ENCODE results near the gene TNIK.

DNA sequence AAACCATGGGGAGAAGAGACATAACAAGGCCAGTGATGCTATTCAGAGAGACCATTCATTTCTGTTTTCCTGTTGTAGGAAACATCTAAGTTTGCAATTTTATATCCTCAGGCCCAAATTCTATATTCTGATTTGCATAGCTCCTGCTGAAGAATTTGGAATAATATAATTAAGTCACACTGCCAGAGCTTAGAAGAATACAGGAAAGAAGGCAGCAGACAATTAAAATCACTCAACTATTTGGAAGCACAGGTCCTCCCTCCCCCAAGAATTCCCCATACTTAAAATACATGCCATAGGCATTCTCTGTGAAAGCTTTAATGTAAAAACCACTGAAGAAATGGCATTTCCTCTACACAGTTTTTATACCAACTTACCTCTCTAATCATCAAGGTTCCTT lies 366.7 kb downstream of the TNIK start:
- no peak for TF ChIP-seq RCOR1 (IDR thresholded peaks at IDR 0.05; ENCODE audit: insufficient replicate concordance, low read length)
- TF ChIP-seq, protein P1, sequence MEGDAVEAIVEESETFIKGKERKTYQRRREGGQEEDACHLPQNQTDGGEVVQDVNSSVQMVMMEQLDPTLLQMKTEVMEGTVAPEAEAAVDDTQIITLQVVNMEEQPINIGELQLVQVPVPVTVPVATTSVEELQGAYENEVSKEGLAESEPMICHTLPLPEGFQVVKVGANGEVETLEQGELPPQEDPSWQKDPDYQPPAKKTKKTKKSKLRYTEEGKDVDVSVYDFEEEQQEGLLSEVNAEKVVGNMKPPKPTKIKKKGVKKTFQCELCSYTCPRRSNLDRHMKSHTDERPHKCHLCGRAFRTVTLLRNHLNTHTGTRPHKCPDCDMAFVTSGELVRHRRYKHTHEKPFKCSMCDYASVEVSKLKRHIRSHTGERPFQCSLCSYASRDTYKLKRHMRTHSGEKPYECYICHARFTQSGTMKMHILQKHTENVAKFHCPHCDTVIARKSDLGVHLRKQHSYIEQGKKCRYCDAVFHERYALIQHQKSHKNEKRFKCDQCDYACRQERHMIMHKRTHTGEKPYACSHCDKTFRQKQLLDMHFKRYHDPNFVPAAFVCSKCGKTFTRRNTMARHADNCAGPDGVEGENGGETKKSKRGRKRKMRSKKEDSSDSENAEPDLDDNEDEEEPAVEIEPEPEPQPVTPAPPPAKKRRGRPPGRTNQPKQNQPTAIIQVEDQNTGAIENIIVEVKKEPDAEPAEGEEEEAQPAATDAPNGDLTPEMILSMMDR (conservative IDR thresholded peaks at IDR 0.05; ENCODE audit: low read depth, low read length): no peak
- TF ChIP-seq RAD21 (IDR thresholded peaks at IDR 0.05; ENCODE audit: low read length): no peak
- no peak for TF ChIP-seq POLR2A (IDR thresholded peaks at IDR 0.05; ENCODE audit: low read depth, low read length)
- no peak for TF ChIP-seq RFX5 (IDR thresholded peaks at IDR 0.05; ENCODE audit: low read depth, low read length)
- TF ChIP-seq CEBPB (IDR thresholded peaks at IDR 0.05; ENCODE audit: low read depth, low read length): no peak
- TF ChIP-seq FOS (IDR thresholded peaks at IDR 0.05; ENCODE audit: low read depth, low read length): no peak
- no peak for TF ChIP-seq SMC3 (IDR thresholded peaks at IDR 0.05; ENCODE audit: low read depth, low read length)

All from IMR-90 (cell line).